ENCODE results near the gene LRP1-AS.

The LRP1-AS gene

DNA sequence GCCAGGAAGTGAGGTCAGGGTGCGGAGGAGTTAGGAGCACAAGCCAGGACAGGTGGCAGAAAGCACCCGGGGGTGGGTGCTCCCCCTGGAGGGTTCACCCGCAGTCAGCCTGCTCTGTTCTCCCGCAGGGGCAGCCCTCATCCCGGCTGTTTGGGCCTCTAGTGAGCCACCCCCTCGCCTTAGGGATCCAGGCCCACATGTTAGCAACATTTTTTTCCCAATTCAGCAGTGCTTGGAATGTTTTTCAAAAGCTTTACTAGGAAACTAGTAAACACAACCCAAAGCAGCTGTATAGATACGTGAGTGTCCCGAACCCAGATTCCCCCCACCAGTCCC is 40.6 kb upstream of the LRP1-AS start:
- Histone ChIP-seq H3K27me3 (replicated peaks; ENCODE audit: control insufficient read depth, insufficient read depth, low read length) (peaks cover 1% of the 10 kb centered on the region; the same call in 1 of the 2 replicates), H3K4me3 (replicated peaks; ENCODE audit: low read depth, low read length) (no peak overlapping the region), H3K36me3 (ENCODE audit: control insufficient read depth, insufficient read depth, low read length) (no peaks in the 10 kb centered on the region)
- no peak for DNase-seq (ENCODE audit: extremely low read depth, insufficient read length)
- TF ChIP-seq, protein P1, sequence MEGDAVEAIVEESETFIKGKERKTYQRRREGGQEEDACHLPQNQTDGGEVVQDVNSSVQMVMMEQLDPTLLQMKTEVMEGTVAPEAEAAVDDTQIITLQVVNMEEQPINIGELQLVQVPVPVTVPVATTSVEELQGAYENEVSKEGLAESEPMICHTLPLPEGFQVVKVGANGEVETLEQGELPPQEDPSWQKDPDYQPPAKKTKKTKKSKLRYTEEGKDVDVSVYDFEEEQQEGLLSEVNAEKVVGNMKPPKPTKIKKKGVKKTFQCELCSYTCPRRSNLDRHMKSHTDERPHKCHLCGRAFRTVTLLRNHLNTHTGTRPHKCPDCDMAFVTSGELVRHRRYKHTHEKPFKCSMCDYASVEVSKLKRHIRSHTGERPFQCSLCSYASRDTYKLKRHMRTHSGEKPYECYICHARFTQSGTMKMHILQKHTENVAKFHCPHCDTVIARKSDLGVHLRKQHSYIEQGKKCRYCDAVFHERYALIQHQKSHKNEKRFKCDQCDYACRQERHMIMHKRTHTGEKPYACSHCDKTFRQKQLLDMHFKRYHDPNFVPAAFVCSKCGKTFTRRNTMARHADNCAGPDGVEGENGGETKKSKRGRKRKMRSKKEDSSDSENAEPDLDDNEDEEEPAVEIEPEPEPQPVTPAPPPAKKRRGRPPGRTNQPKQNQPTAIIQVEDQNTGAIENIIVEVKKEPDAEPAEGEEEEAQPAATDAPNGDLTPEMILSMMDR (IDR thresholded peaks at IDR 0.05; ENCODE audit: insufficient read depth, low read length, poor library complexity, severe bottlenecking), result no peak

- peaks cover 1% of the 10 kb centered on the region; the same call in 1 of the 2 replicates for H3K27me3 ChIP-seq (replicated peaks; ENCODE audit: control insufficient read depth, insufficient read depth, low read length)
- H3K4me3 ChIP-seq (replicated peaks; ENCODE audit: low read depth, low read length), result no peak overlapping the region
- TF ChIP-seq, protein P1 (IDR thresholded peaks at IDR 0.05; ENCODE audit: insufficient read depth, low read length, poor library complexity, severe bottlenecking), result no peak
- no peaks in the 10 kb centered on the region for H3K36me3 ChIP-seq (ENCODE audit: control insufficient read depth, insufficient read depth, low read length)
- no peak for DNase-seq (ENCODE audit: extremely low read depth, insufficient read length)
Measured at GRCh38 chr12:57187222-57188089, 40.0 kb upstream of the LRP1-AS start.

GRCh38 chr12:57185906-57186508 is 38.6 kb upstream of the LRP1-AS start:
- DNase-seq (ENCODE audit: extremely low read depth, insufficient read length), result no peak
- Histone ChIP-seq H3K36me3 (ENCODE audit: control insufficient read depth, insufficient read depth, low read length) (no peaks in the 10 kb centered on the region), H3K4me3 (replicated peaks; ENCODE audit: low read depth, low read length) (no peak overlapping the region), H3K27me3 (replicated peaks; ENCODE audit: control insufficient read depth, insufficient read depth, low read length) (peaks cover 1% of the 10 kb centered on the region; the same call in 1 of the 2 replicates)
- TF ChIP-seq, protein P1 (IDR thresholded peaks at IDR 0.05; ENCODE audit: insufficient read depth, low read length, poor library complexity, severe bottlenecking), result no peak

- Histone ChIP-seq H3K27me3 (replicated peaks; ENCODE audit: control insufficient read depth, insufficient read depth, low read length) (peaks cover 1% of the 10 kb centered on the region; the same call in 1 of the 2 replicates), H3K36me3 (ENCODE audit: control insufficient read depth, insufficient read depth, low read length) (no peaks in the 10 kb centered on the region), H3K4me3 (replicated peaks; ENCODE audit: low read depth, low read length) (no peak overlapping the region)
- TF ChIP-seq, protein P1 (IDR thresholded peaks at IDR 0.05; ENCODE audit: insufficient read depth, low read length, poor library complexity, severe bottlenecking), result no peak
- no peak for DNase-seq (ENCODE audit: extremely low read depth, insufficient read length)
Measured at GRCh38 chr12:57185403-57185802, 38.0 kb upstream of the LRP1-AS start.

DNA sequence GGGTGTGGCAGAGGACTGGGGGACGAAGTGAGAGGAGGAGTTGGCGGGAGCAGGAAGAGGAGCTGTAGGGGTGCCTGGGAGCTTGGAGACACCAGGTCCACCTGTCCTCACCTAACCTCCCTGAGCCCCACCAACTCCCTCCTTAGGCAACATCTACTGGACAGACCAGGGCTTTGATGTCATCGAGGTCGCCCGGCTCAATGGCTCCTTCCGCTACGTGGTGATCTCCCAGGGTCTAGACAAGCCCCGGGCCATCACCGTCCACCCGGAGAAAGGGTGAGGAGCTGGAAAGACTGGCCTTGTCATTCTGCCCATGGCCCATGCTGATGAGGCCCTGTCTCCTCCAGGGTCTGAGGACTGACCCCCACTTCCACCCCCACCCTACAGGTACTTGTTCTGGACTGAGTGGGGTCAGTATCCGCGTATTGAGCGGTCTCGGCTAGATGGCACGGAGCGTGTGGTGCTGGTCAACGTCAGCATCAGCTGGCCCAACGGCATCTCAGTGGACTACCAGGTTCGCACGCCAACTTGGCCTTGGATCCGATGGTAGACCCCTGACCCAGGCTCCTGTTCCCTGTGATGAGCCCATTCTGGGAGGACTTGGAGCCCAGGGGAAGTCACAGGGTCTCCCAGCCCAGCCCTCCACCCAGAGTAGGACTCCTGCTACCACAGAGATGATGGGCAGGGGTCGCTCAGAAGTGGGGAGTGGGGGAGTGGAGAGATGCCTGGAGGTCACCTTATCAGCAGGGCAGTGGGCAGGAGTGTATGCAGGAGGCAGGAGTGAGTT is 36.7 kb upstream of the LRP1-AS start:
- TF ChIP-seq, protein P1 (IDR thresholded peaks at IDR 0.05; ENCODE audit: insufficient read depth, low read length, poor library complexity, severe bottlenecking), result no peak
- DNase-seq (ENCODE audit: extremely low read depth, insufficient read length), result no peak
- H3K36me3 ChIP-seq (ENCODE audit: control insufficient read depth, insufficient read depth, low read length), result no peaks in the 10 kb centered on the region
- peaks cover 1% of the 10 kb centered on the region; the same call in 1 of the 2 replicates for H3K27me3 ChIP-seq (replicated peaks; ENCODE audit: control insufficient read depth, insufficient read depth, low read length)
- no peak overlapping the region for H3K4me3 ChIP-seq (replicated peaks; ENCODE audit: low read depth, low read length)

Measured in GM06990 (cell line).